ENCODE results near the gene WDR93.
A peak's percentile ranks its signal among the peaks of the same experiment; 100 is the strongest.
"Not testable (repeated sequence)": the region's sequence is repeated elsewhere in the genome, so short reads cannot be mapped to it uniquely, and the experiment has no call there.

The WDR93 gene

DNA sequence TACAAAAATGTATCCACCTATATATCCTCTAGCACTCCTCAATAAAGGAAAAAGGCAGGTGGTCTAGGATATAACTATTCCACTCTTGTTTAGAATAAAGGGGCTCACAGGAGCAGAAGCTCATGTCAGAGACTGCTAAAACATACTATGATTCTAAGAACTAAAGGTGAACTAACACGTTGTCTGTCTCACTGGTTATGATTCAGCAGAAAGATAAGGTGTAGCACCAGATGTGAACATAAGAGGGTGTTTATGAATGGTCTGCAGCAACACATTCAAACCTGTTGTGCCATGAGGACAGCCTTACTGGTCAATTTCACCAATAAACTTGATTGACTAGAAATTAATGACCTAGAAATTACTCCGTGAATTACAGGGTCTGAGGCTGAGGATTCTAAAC lies 4.6 kb upstream of the WDR93 start:
- DNase-seq (ENCODE audit: low spot score), result no peak

- no peak for DNase-seq (ENCODE audit: low spot score)
Measured at GRCh38 chr15:89686522-89686921, 4.1 kb upstream of the WDR93 start.

DNA sequence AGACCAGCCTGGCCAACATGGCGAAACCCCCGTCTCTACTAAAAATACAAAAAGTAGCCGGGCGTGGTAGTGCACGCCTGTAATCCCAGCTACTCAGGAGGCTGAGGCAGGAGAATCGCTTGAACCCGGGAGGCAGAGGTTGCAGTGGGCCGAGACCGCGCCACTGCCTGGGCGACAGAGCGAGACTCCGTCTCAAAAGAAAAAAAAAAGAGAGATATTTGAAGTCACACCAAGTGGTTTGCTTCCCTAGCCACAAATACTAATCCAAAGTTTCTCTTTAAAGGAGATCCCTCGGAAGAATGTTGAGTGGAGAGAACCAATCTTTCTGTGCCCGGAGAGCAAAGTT lies 708 bp upstream of the WDR93 start:
- not testable (repeated sequence) for DNase-seq (ENCODE audit: low spot score)

- DNase-seq (ENCODE audit: low spot score), result no peak
Measured at GRCh38 chr15:89693091-89693490, 2.5 kb downstream of the WDR93 start.

- no peak for DNase-seq (ENCODE audit: low spot score)
Measured at GRCh38 chr15:89693696-89694095, 3.1 kb downstream of the WDR93 start.

GRCh38 chr15:89695198-89695597 lies 4.6 kb downstream of the WDR93 start:
- no peak for DNase-seq (ENCODE audit: low spot score)

DNA sequence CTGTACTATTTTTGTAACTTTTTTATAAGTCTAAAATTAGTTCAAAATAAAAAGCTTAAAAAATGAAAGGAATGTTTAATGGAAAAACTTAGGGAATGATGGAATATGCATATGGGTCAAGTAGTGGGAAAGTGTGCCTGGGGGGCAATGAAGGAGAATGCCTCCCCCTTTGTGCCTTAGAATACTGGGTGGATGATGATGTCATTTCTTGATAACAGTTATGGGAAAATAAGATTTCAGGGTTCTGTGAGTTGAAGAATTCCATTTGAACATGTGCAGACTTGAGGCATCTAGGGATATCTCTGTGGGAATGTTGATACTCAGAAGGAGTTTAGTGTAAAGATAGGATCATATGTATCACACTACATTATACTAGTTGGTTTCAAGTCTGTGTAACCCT lies 13.8 kb downstream of the WDR93 start:
- no peak for DNase-seq (ENCODE audit: low spot score)

DNA sequence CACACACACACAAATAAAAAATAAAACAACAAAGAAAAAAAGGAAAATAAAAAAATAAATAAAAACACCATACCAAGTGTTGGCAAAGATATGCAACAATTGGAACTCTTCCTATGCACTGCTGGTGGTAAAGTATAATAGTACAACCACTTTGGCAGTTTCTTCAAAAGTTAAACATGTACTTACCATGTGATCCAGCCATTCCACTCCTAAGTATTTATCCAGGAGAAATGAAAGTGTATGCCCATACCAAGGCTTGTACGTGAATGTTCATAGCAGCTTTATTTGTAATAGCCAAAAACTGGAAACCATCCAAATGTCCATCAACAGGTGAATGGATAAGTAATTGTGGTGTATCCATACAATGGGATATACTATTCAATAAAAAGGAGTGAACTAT lies 17.0 kb downstream of the WDR93 start:
- DNase-seq (ENCODE audit: low spot score), result no peak

DNA sequence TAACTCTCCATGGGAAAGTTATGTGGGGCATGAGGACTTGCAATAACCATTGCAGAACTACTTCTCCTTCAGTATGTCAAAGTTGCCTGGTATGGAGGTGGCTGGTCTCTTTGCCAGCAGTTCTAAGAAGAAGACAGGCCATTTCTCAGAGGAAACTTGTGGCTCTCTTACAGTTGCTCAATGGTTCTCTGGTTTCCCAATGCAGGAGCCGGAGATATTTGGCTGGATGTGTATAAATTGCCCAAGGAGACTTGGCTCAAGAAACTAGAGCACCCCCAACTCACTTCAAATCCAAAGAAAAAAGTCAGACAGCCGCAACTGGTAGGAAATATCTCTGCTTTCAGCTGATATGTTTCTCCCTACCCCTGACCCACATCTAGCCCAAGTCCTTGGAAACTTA lies 24.2 kb downstream of the WDR93 start:
- DNase-seq (ENCODE audit: low spot score), result no peak

GRCh38 chr15:89723031-89723430 lies 32.4 kb downstream of the WDR93 start:
- no peak for DNase-seq (ENCODE audit: low spot score)

DNA sequence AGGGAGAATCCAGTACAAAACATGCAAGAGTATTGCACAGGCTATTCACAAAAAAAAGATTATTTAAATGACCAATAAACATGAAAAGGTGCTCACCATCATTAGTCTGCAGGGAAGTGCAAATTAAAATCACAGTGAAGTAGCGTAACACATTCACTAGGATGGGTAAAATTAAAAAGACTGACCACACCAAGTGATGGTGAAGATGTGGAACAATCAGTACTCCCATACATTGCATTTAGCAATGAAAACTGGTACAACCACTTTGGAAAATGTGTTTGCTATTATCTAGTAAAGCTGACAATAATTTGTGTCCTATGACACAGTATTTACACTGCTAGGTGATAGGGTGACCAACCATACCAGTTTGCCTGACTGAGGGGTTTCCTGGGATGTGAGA lies 34.0 kb downstream of the WDR93 start:
- DNase-seq (ENCODE audit: low spot score), result no peak

DNA sequence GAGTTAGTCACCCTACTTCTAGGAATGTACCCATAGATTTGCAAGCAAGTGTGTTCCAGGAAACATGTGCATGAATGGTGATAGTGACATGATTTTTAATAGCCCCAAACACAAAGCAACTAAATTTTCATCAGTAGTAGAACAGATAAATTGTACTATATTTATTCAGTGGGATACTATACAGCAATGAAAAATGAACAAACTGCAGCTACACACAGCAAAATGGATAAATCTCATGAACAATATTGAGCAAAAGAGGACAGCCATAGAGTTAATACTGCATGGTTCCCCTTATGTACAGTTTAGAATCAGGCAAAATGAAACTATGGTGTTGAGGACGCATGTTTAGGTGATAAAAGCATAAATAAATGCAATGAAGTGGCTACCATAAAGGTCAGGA lies 34.5 kb downstream of the WDR93 start:
- no peak for DNase-seq (ENCODE audit: low spot score)

DNA sequence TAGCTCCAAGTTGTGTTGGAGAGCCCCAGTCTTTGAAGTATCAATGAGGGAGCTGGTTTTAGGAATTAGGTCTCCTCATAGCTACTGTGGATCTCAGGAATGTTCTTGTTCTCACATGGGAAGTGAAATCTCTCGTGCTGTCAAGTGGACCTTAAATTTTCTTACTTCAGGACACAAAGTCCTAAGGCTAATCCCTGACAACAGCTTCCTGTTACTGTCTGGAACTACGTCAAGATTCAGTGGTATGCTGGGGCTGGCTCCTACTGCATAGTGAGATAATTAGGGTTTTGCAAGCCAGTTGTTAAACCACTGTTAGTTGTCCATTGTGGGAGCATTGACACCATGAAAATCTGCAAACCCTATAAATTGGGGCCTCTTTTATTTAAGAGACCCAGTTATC lies 37.6 kb downstream of the WDR93 start:
- no peak for DNase-seq (ENCODE audit: low spot score)

GRCh38 chr15:89731275-89731674 lies 40.7 kb downstream of the WDR93 start:
- no peak for DNase-seq (ENCODE audit: low spot score)

GRCh38 chr15:89732451-89733172 lies 42.0 kb downstream of the WDR93 start:
- DNase-seq (ENCODE audit: low spot score), result no peak

DNA sequence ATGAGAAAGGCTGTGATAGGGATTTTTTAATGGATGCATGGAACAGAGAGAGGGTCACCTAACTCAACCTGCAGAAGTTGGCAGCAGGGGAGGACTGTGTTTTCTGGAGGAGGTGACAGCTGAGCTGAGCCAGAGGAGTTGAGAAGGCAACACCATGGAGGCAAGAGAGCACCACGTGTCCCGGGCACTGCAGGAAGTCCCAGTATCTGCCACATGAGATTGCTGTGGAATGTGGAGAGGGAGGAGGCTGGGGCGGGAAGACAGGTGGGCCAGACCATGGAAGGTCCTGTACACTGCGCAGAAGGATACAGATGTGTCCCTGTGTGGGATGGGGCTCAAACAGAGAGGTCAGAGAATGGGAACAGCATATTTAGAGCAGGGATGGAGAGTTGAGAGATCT lies 45.2 kb downstream of the WDR93 start:
- DNase-seq (ENCODE audit: low spot score), result no peak

DNA sequence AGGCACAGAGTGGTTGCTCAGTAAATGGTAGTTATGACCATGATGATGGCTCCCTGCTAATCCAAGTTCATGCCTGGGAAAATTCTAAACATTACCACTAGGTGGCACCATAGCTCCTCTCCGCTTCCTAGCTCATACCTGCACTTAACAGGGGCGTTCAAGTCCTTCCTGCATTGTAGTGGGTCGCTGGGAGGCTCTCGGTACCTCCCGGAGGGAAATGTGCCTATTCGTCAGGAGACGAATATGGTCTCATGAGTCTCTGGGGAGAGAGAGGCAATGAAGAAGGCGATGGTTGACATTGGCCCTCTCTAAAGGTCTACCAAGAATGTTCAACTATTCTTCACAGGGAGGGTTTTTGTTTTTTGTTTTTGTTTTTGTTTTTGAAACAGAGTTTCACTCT lies 49.5 kb downstream of the WDR93 start:
- DNase-seq (ENCODE audit: low spot score), result peak; percentile 86

DNA sequence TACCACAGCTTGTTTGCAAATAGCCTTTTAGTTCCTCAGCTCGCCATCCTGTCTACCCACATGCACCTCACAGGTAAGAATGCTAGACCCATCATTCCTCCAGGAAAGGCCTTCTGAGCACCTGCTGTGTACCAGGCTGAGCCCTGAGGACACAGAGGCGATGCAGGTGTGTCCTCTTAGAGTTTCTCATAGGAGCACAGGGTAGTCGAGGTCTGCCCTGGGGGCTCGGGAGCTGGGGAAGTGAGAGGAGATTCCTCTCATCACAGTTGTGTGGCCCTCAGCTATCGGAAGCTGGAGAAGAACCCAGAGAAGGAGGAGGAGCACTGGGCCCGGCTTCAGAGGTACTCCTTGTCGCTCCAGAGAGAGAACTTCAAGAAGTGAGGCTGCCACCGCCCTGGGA lies 52.4 kb downstream of the WDR93 start:
- DNase-seq (ENCODE audit: low spot score), result no peak

GRCh38 chr15:89743594-89743993 lies 53.0 kb downstream of the WDR93 start:
- DNase-seq (ENCODE audit: low spot score), result no peak

GRCh38 chr15:89745131-89745530 lies 54.5 kb downstream of the WDR93 start:
- no peak for DNase-seq (ENCODE audit: low spot score)

GRCh38 chr15:89745768-89746167 lies 55.2 kb downstream of the WDR93 start:
- no peak for DNase-seq (ENCODE audit: low spot score)

GRCh38 chr15:89746386-89746780 lies 55.8 kb downstream of the WDR93 start:
- DNase-seq (ENCODE audit: low spot score), result no peak

- no peak for DNase-seq (ENCODE audit: low spot score)
Measured at GRCh38 chr15:89747708-89748682, 57.4 kb downstream of the WDR93 start.
